ENCODE measurements around the gene GMPPB. TPM values are rescaled to one million over a fixed set of nuclear protein-coding genes. Genes with fewer than 3 reads are reported as not detected.

The GMPPB gene
- total RNA-seq, 1 experiment from 2014 or later: 43.5 TPM

DNA sequence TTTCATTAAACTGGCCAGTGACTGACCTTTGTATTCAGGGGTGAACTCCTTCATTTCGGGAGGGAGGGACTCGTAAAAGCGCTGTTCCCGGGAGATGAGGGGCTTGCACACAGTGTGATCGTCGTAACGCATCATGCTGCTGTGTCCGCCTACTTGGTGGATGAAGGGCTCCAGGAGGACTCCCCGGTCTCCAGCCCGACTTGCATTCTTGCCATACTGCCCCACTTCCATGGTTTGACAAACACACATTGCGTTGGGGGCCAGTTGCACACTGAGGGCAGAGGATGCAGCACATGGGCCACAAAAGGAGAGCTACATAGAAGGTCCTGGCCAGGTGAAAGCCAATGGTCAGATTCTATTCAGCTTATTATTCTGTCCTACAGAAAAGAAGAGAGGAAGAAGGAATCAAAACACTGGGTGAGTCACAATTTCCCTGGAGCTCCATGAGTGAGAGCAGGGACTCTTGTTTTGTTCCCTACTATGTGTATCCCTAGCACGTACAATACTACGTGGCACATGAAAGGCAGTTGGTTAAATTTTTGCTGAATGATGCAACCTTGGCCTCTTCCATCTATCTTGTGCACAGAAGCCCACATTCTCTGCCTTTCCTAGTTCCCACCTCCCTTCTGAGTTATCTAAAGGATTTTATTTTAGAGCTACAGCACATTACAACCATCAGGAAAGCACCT lies 24.2 kb upstream of the GMPPB start:
- H3K36me3 ChIP-seq (replicated peaks; ENCODE audit: control insufficient read depth, insufficient read depth, low read length): no peaks in the 10 kb centered on the region; the same call in 1 of the 2 replicates
- H3K4me3 ChIP-seq (ENCODE audit: insufficient read depth, low read depth, low read length): no peak overlapping the region
- H3K27me3 ChIP-seq (ENCODE audit: control insufficient read depth, insufficient read depth, low read length): no peaks in the 10 kb centered on the region
- no peak for DNase-seq

- DNase-seq: no peak
- H3K36me3 ChIP-seq (replicated peaks; ENCODE audit: control insufficient read depth, insufficient read depth, low read length): no peaks in the 10 kb centered on the region; the same call in 1 of the 2 replicates
- no peak overlapping the region for H3K4me3 ChIP-seq (ENCODE audit: insufficient read depth, low read depth, low read length)
- no peaks in the 10 kb centered on the region for H3K27me3 ChIP-seq (ENCODE audit: control insufficient read depth, insufficient read depth, low read length)
Measured at GRCh38 chr3:49745986-49746385, 22.2 kb upstream of the GMPPB start.

DNA sequence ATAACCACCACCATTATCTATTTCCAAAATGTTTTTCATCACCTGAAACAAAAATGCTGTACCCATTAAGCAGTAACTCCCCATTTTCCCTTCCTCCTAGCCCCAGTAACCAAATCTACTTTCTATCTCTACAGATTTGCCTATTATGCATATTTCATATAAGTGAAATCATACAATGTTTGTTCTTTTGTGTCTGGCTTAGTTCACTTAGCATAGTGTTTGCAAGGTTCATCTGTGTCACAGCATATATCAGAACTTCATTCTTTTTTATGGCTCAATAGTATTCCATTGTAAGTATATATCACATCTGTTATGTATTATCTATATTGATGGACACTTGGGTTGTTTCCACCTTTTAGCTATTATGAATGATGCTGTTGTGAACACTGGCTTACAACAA lies 16.7 kb upstream of the GMPPB start:
- no peak overlapping the region for H3K4me3 ChIP-seq (ENCODE audit: insufficient read depth, low read depth, low read length)
- H3K27me3 ChIP-seq (ENCODE audit: control insufficient read depth, insufficient read depth, low read length): no peaks in the 10 kb centered on the region
- no peak for DNase-seq
- peaks cover 7% of the 10 kb centered on the region for H3K36me3 ChIP-seq (replicated peaks; ENCODE audit: control insufficient read depth, insufficient read depth, low read length)

DNA sequence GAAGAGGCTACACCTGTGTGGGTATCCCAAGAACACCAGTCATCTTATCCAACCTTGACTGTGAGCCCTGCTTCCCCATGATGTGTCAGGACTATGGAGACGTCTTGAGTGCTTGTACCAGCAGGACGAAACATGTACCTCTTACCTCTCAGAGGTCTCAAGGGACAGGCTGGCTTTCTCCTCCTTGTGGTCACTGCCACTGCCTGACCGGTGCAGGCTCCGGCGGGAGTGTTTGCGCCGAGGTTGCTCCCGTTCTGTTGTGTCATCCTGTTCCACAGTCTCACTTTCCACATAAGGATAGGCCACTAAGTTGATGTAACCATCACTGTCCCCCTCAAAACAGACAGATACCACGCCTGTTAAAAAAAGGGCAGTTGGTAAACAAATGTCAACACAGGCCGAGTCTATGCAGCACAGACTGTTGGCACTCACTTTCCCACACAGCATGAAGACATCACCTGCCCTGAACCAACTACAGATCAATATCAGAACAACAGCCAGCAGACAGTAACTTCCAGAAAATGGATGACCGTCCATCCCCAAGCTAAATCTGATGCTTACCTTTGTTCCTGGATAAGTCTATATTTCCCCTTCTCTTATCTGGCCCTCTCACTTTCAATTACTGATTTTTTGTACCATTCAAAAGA lies 14.4 kb upstream of the GMPPB start:
- no peak overlapping the region for H3K4me3 ChIP-seq (ENCODE audit: insufficient read depth, low read depth, low read length)
- DNase-seq: no peak
- H3K27me3 ChIP-seq (ENCODE audit: control insufficient read depth, insufficient read depth, low read length): no peaks in the 10 kb centered on the region
- peaks cover 7% of the 10 kb centered on the region for H3K36me3 ChIP-seq (replicated peaks; ENCODE audit: control insufficient read depth, insufficient read depth, low read length)

GRCh38 chr3:49734752-49735151 lies 11.0 kb upstream of the GMPPB start:
- no peak overlapping the region for H3K4me3 ChIP-seq (ENCODE audit: insufficient read depth, low read depth, low read length)

GRCh38 chr3:49733551-49733950 lies 9.8 kb upstream of the GMPPB start:
- Histone ChIP-seq H3K27me3 (ENCODE audit: control insufficient read depth, insufficient read depth, low read length) (no peaks in the 10 kb centered on the region), H3K4me3 (ENCODE audit: insufficient read depth, low read depth, low read length) (no peak overlapping the region), H3K36me3 (replicated peaks; ENCODE audit: control insufficient read depth, insufficient read depth, low read length) (peaks cover 17% of the 10 kb centered on the region)
- DNase-seq: no peak

More at GRCh38 chr3:49734752-49735151, 11.0 kb upstream of the GMPPB start:
- H3K36me3 ChIP-seq (replicated peaks; ENCODE audit: control insufficient read depth, insufficient read depth, low read length): peaks cover 17% of the 10 kb centered on the region
- DNase-seq: no peak
- no peaks in the 10 kb centered on the region for H3K27me3 ChIP-seq (ENCODE audit: control insufficient read depth, insufficient read depth, low read length)

DNA sequence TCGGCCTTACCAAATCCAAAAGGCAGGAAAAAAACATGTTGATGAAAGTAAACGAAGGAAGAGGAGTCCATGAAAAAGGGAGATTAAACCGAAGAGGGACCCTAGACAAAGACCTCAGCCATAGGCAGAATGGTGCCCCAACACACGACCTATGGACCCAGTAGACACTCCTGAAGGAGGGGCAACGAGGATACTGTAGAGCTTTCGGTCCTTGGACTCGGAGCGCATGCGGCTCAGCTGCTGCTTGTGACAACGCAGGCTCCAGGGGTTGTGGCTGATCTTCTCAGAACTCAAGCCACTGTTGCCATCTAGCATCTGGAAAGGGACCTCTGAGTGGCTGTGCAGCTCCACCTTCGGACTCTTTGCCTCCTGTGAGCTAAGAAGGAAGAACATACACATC lies 8.8 kb upstream of the GMPPB start:
- no peak for DNase-seq
- Histone ChIP-seq H3K36me3 (replicated peaks; ENCODE audit: control insufficient read depth, insufficient read depth, low read length) (peaks cover 16% of the 10 kb centered on the region), H3K4me3 (ENCODE audit: insufficient read depth, low read depth, low read length) (no peak overlapping the region), H3K27me3 (ENCODE audit: control insufficient read depth, insufficient read depth, low read length) (no peaks in the 10 kb centered on the region)

DNA sequence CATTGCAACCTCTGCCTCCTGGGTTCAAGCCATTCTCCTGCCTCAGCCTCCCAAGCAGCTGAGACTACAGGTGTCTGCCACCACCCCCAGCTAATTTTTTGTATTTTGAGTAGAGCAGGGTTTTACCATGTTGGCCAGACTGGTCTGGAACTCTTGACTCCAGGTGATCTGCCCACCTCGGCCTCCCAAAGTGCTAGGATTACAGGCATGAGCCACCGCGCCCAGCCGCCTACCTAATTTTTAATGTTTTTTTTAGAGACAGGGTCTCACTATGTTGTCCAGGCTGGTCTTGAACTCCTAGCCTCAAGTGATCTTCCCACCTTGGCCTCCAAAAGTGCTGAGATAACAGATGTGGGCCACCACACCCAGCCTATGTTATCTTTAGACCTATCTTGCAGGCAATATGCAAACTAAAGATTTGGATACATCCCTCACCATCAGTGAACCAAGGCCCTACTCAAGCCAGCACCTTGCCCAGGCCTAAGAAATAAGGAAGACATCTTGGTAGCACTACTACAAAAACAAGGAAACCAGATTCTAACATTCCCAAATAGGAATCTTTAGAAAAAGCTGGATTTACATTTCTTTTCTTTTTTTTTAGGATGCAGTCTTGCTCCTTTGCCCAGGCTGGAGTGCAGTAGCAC lies 6.3 kb upstream of the GMPPB start:
- Histone ChIP-seq H3K27me3 (ENCODE audit: control insufficient read depth, insufficient read depth, low read length) (no peaks in the 10 kb centered on the region), H3K36me3 (replicated peaks; ENCODE audit: control insufficient read depth, insufficient read depth, low read length) (peaks cover 17% of the 10 kb centered on the region), H3K4me3 (ENCODE audit: insufficient read depth, low read depth, low read length) (no peak overlapping the region)
- DNase-seq: no peak

DNA sequence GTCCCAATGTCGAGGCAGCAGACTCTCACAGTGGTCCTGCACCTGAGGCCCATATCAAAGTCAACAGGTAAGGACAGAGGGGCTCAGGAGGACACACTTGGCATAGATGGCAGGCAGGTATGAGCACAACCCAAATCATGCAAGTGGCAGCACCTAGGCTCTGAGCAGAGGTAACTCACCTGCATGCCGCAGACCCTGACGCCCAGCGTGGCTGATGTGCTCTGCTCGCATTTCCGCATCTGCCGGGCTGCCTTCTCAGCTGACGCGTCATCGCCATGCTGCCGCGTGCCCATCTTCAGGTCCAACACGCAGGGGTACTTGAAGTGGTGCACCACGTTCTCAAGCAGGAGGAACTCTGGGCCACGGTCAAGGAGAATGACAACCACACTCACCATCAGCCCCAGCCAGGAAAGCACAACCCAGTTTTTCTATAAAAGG lies 4.2 kb upstream of the GMPPB start:
- Histone ChIP-seq H3K36me3 (replicated peaks; ENCODE audit: control insufficient read depth, insufficient read depth, low read length) (peaks cover 16% of the 10 kb centered on the region), H3K27me3 (ENCODE audit: control insufficient read depth, insufficient read depth, low read length) (no peaks in the 10 kb centered on the region), H3K4me3 (ENCODE audit: insufficient read depth, low read depth, low read length) (no peak overlapping the region)
- DNase-seq: no peak

- H3K36me3 ChIP-seq (replicated peaks; ENCODE audit: control insufficient read depth, insufficient read depth, low read length): peaks cover 14% of the 10 kb centered on the region
- no peak for DNase-seq
- no peak overlapping the region for H3K4me3 ChIP-seq (ENCODE audit: insufficient read depth, low read depth, low read length)
- no peaks in the 10 kb centered on the region for H3K27me3 ChIP-seq (ENCODE audit: control insufficient read depth, insufficient read depth, low read length)
Measured at GRCh38 chr3:49727154-49727923, 3.6 kb upstream of the GMPPB start.

- H3K36me3 ChIP-seq (replicated peaks; ENCODE audit: control insufficient read depth, insufficient read depth, low read length): peaks cover 19% of the 10 kb centered on the region
- H3K27me3 ChIP-seq (ENCODE audit: control insufficient read depth, insufficient read depth, low read length): no peaks in the 10 kb centered on the region
- DNase-seq: peak; percentile 27
- H3K4me3 ChIP-seq (ENCODE audit: insufficient read depth, low read depth, low read length): no peak overlapping the region
Measured at GRCh38 chr3:49725906-49726681, 2.3 kb upstream of the GMPPB start.

GRCh38 chr3:49724586-49724985 lies 835 bp upstream of the GMPPB start:
- Histone ChIP-seq H3K27me3 (ENCODE audit: control insufficient read depth, insufficient read depth, low read length) (no peaks in the 10 kb centered on the region), H3K36me3 (replicated peaks; ENCODE audit: control insufficient read depth, insufficient read depth, low read length) (peaks cover 21% of the 10 kb centered on the region), H3K4me3 (ENCODE audit: insufficient read depth, low read depth, low read length) (peak overlapping the region; percentile 62)
- peak; percentile 73 for DNase-seq

DNA sequence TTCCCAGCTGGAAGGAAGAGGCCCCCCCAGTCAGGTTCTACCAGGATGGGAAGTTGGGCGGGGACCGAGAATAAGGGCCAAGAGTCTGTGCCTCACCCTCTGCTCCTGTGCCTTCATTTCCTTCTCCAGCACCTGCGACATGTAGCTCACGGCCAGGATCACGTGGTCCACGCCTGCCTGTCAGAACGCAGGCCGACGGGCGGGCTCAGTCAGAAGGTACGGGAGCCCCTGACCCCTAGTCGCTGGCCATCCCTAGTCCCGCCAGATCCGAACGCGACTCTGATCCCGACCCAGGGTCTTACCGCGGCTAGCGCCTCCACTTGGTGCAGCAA lies 489 bp downstream of the GMPPB start:
- peak; percentile 86 for DNase-seq
- Histone ChIP-seq H3K27me3 (ENCODE audit: control insufficient read depth, insufficient read depth, low read length) (peaks cover 5% of the 10 kb centered on the region; the same call in 1 of the 2 replicates), H3K36me3 (replicated peaks; ENCODE audit: control insufficient read depth, insufficient read depth, low read length) (peaks cover 21% of the 10 kb centered on the region), H3K4me3 (ENCODE audit: insufficient read depth, low read depth, low read length) (peak overlapping the region; percentile 82)

DNA sequence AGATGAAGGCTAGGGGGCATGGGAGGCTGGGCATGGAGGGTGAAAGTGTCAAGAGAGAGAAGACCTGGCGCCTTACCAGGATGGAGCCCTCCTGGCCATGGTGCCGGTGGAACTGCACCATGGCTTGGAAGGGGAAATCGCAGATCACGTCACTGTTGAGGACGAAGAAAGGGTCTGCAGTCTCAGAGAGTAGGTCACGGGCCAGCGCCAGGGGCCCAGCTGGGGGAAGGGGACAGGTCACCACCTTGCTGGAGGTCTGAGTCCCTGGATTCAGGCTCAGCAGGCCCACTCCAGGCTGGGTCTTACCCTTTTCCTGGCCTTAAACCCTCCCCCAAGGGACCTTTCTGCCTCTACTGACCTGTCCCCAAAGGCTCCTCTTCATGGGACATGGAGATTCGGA lies 855 bp downstream of the GMPPB start:
- Histone ChIP-seq H3K4me3 (ENCODE audit: insufficient read depth, low read depth, low read length) (peak overlapping the region; percentile 82), H3K36me3 (replicated peaks; ENCODE audit: control insufficient read depth, insufficient read depth, low read length) (peaks cover 21% of the 10 kb centered on the region), H3K27me3 (ENCODE audit: control insufficient read depth, insufficient read depth, low read length) (peaks cover 7% of the 10 kb centered on the region; the same call in 1 of the 2 replicates)
- no peak for DNase-seq

All from H7 (cell line).